K562 (cell line): ENCODE measurements around the gene WASF2. TPM values are rescaled to one million over a fixed set of nuclear protein-coding genes. Genes with fewer than 3 reads are reported as not detected.

Experiments
- ATAC-seq: fragments of 200-7000 bp; cut with Tn5 transposase; 3 replicates; pipeline ENCODE4 v1.9.1; 2020; ENCODE audit warnings: moderate library complexity
- BruUV-seq: library from RNA; stranded (reverse); fragments of 400-500 nt; replicated peaks from 2 replicates; lab custom pipeline; 2021; lab: Mats Ljungman, UMichigan
- CTCF ChIA-PET: fragments of 300-600 bp; formaldehyde crosslinking; extraction: SDS; loops from one replicate; lab custom pipeline; 2021; ENCODE audit warnings: low intra/inter-chr PET ratio; lab: Yijun Ruan, JAX
- POLR2A ChIA-PET: fragments of 300-600, 350-650 bp; sonication (Branson Sonifier 250); formaldehyde crosslinking; extraction: SDS; loops from one replicate; lab custom pipeline; 2021; ENCODE audit warnings: antibody characterized with exemption, inconsistent platforms; lab: Yijun Ruan, JAX
- DNase-seq, 4 experiments: peaks; one replicate each; pipeline versions ENCODE4 v3.0.0 to v3.0.0-alpha.2; 2011 to 2018; ENCODE audit warnings: low spot score in 3 of 4, mixed read lengths in 3 of 4; ENCODE audit errors: extremely low read depth in 1 of 4
- FAIRE-seq: peaks from 2 replicates; lab custom pipeline; 2011; peaks lifted over from hg19 to GRCh38; lab: Jason Lieb, UNC
- H2AFZ ChIP-seq: 2 replicates; pipeline ENCODE4 v1.6.0; 2011; ENCODE audit warnings: low read depth, low read length, control low read depth, inconsistent platforms
- H3K27ac ChIP-seq: fragments of 200-600 bp; 3 replicates; pipeline ENCODE4 v1.8.0; 2011; ENCODE audit warnings: low read depth, mild to moderate bottlenecking, control low read depth, inconsistent platforms, low read length, moderate library complexity, mixed read lengths; ENCODE audit errors: extremely low read depth
- H3K27me3 ChIP-seq, 2 experiments: fragments of 300-600 bp in 1 of 2; 2 replicates in 1 of 2; 3 replicates in 1 of 2; pipeline versions ENCODE4 v1.6.0 to v1.8.0; 2011; ENCODE audit warnings: inconsistent platforms in 2 of 2, low read length in 2 of 2, mild to moderate bottlenecking in 1 of 2, mixed read lengths in 1 of 2, moderate library complexity in 1 of 2; ENCODE audit not compliant: control insufficient read depth in 2 of 2, insufficient read depth in 2 of 2
- H3K36me3 ChIP-seq: fragments of 300-600 bp; 3 replicates; pipeline ENCODE4 v1.8.0; 2011; ENCODE audit warnings: mild to moderate bottlenecking, low read length, inconsistent platforms; ENCODE audit not compliant: control insufficient read depth, insufficient read depth
- H3K4me1 ChIP-seq, 2 experiments: fragments of 200-600 bp in 1 of 2; replicated peaks in 1 of 2; 2 replicates in 1 of 2; 3 replicates in 1 of 2; pipeline versions ENCODE4 v1.5.1 to v1.8.0; 2011; ENCODE audit warnings: inconsistent platforms in 2 of 2, low read length in 2 of 2, mild to moderate bottlenecking in 1 of 2, mixed read lengths in 1 of 2, moderate library complexity in 1 of 2; ENCODE audit not compliant: control insufficient read depth in 2 of 2, insufficient read depth in 2 of 2
- H3K4me2 ChIP-seq: 2 replicates; pipeline ENCODE4 v1.6.1; 2011; ENCODE audit warnings: low read length, control low read depth, inconsistent platforms, mixed read lengths; ENCODE audit not compliant: insufficient read depth
- H3K4me3 ChIP-seq: fragments of 200-600 bp; sonication (generic), shearing (Covaris generic); 2 replicates; pipeline ENCODE4 v1.5.1; 2016; ENCODE audit warnings: control low read depth, inconsistent platforms
- H3K79me2 ChIP-seq: fragments of 200-600 bp; 3 replicates; pipeline ENCODE4 v1.8.0; 2011; ENCODE audit warnings: low read length, inconsistent platforms; ENCODE audit not compliant: control insufficient read depth, insufficient read depth
- H3K9ac ChIP-seq, 2 experiments: 2 replicates each; pipeline versions ENCODE4 v1.6.0 to v1.6.1; 2011; ENCODE audit warnings: low read depth in 2 of 2, low read length in 2 of 2, control low read depth in 1 of 2, inconsistent platforms in 1 of 2, mild to moderate bottlenecking in 1 of 2, mixed read lengths in 1 of 2; ENCODE audit not compliant: insufficient read depth in 1 of 2
- H3K9me1 ChIP-seq: one replicate; pipeline ENCODE4 v1.6.0; 2011; ENCODE audit warnings: inconsistent platforms, mild to moderate bottlenecking, low read length, moderate library complexity; ENCODE audit not compliant: control insufficient read depth, insufficient read depth
- H3K9me3 ChIP-seq: replicated peaks from 2 replicates; pipeline ENCODE4 v1.5.1; 2011; ENCODE audit warnings: low read depth, low read length, inconsistent platforms; ENCODE audit not compliant: control insufficient read depth, insufficient read depth
- H4K20me1 ChIP-seq: replicated peaks from 2 replicates; pipeline ENCODE4 v1.6.1; 2011; ENCODE audit warnings: low read length, inconsistent platforms, mixed read lengths; ENCODE audit not compliant: control insufficient read depth, insufficient read depth
- HNRNPL ChIP-seq: fragments of 200-400 bp; formaldehyde crosslinking; IDR thresholded peaks from 2 replicates; pipeline ENCODE4 v1.6.1; 2017; ENCODE audit warnings: low read depth, mild to moderate bottlenecking, low read length
- MBD2 ChIP-seq: sonication (generic); IDR thresholded peaks from 2 replicates; pipeline ENCODE4 v1.6.1; 2016; ENCODE audit warnings: low read depth, borderline replicate concordance
- SPI1 ChIP-seq: IDR thresholded peaks from 2 replicates; pipeline ENCODE4 v1.6.1; 2011; ENCODE audit warnings: low read depth, low read length, control low read depth, borderline replicate concordance
- ZNF445 ChIP-seq: fragments of 250-450 bp; sonication (Bioruptor Pico); IDR thresholded peaks from 2 replicates; pipeline ENCODE4 v1.4.0; 2020; ENCODE audit warnings: low read depth, mild to moderate bottlenecking, moderate library complexity
- ZNF75A ChIP-seq: fragments of 450-650 bp; formaldehyde crosslinking; IDR thresholded peaks from 2 replicates; pipeline ENCODE4 v1.4.0; 2020; ENCODE audit warnings: mild to moderate bottlenecking
- WGBS: fragments of 100-300 bp; shearing (Covaris generic); methylation state at CpG from one replicate; pipeline ENCODE4 v1.1.6; 2016; ENCODE audit warnings: low coverage, mixed read lengths; ENCODE audit not compliant: insufficient coverage; ENCODE audit errors: missing lambda C conversion rate; 5-methylcytosine and 5-hydroxymethylcytosine counted together
- in situ Hi-C: fragments of 300-500 bp; cut with MboI; formaldehyde crosslinking; loops from 4 replicates; pipeline ENCODE4 v1.15.0; 2018; ENCODE audit warnings: inconsistent platforms, mixed read lengths
- intact Hi-C: fragments of 100-400 bp; cut with micrococcal nuclease; formaldehyde crosslinking; loops from 2 replicates; pipeline ENCODE4 v1.14.2; 2022
- polyA plus RNA-seq, 8 experiments: library from polyadenylated mRNA; depleted of rRNA in 4 of 8; stranded (reverse) in 5 of 8; unstranded in 3 of 8; fragments of >200 nt; fragmentation: Nextera tagmentation in 2 of 8; fragmentation: Illumina TruSeq in 1 of 8; extraction: Ambion mirVana in 2 of 8; extraction: Trizol in 1 of 8; gene quantifications; 2 replicates each; pipeline versions ENCODE4 v1.2.1 to v1.2.3, GENCODE V29; 2011 to 2014; ENCODE audit warnings: inconsistent platforms in 1 of 8, missing spikeins in 1 of 8
- total RNA-seq, 7 experiments: library from RNA; depleted of rRNA in 6 of 7; stranded (reverse); fragments of >200 nt in 6 of 7; fragmentation: Illumina TruSeq in 2 of 7; extraction: Trizol in 2 of 7; gene quantifications; 2 replicates each; pipeline versions ENCODE4 v1.2.1 to v1.2.3, GENCODE V29; 2011 to 2021; ENCODE audit warnings: low replicate concordance in 1 of 7
- TF ChIP-seq, protein P1 (sequence below): sonication (generic); formaldehyde crosslinking; IDR thresholded peaks from 2 replicates; pipeline ENCODE4 v1.8.0; 2022; ENCODE audit warnings: mild to moderate bottlenecking, missing genetic modification reagents, borderline replicate concordance
- TF ChIP-seq, protein P2 (sequence below): sonication (generic); formaldehyde crosslinking; IDR thresholded peaks from 2 replicates; pipeline ENCODE4 v1.8.0; 2022; ENCODE audit warnings: missing genetic modification reagents, mild to moderate bottlenecking, borderline replicate concordance
- TF ChIP-seq, protein P3 (sequence below): conservative IDR thresholded peaks from 2 replicates; pipeline ENCODE4 v1.6.1; 2011; ENCODE audit warnings: low read depth, mild to moderate bottlenecking, low read length; ENCODE audit not compliant: control insufficient read depth
- TF ChIP-seq, protein P4 (sequence below): sonication (generic); formaldehyde crosslinking; IDR thresholded peaks from 2 replicates; pipeline ENCODE4 v1.8.0; 2022; ENCODE audit warnings: missing genetic modification reagents, mild to moderate bottlenecking, moderate library complexity, borderline replicate concordance
- TF ChIP-seq, protein P5 (sequence below): IDR thresholded peaks from 2 replicates; pipeline ENCODE4 v1.6.1; 2016; ENCODE audit warnings: missing genetic modification characterization, missing compliant biosample characterization
- TF ChIP-seq, protein P6 (sequence below): IDR thresholded peaks from 3 replicates; pipeline ENCODE4 v1.6.1; 2011; ENCODE audit warnings: borderline replicate concordance, mild to moderate bottlenecking; ENCODE audit not compliant: insufficient read length, insufficient read depth

The WASF2 gene
- total and polyA plus RNA-seq, 9 of the 15 experiments (the other 6 are each of a cell fraction or from before 2014, with no cell fraction given), result 8.2 to 163 (median 31.2) TPM

DNA sequence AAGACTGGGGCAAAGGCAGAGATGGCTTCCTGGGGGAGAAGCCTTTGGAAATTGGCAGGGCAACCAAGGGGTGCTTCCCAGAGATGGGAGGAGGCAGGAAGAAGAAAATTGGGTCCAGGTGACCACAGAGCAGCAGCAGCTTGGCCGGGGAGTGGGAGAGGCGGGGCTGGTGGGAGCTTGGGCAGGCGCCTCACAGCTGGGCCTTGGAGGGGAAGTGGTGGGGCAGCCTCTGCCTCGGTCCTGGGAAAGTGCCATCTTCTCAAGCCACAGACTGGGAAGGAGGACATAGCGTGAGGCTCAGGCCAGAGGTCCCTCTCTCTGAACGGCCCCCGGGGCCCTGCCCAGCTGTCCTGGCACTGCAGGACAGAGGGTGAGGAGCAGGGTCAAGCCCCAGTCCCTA lies 24.0 kb upstream of the WASF2 start:
- no peak overlapping the region for H3K4me3 ChIP-seq
- CTCF ChIA-PET, result no interaction called here
- FAIRE-seq, result no peak
- no peaks in the 10 kb centered on the region for H3K27me3 ChIP-seq
- H3K36me3 ChIP-seq, result no peaks in the 10 kb centered on the region
- no peaks in the 10 kb centered on the region for H3K9me3 ChIP-seq
- intact Hi-C loops, result no loop called here
- in situ Hi-C loops, result no loop called here
- 70% methylated on average over 6 of the region's 7 CpGs for WGBS
- no peaks in the 10 kb centered on the region for H3K79me2 ChIP-seq
- peak overlapping the region; percentile 33 to 85; a peak in 3 of 4 replicates for H3K9ac ChIP-seq
- H3K4me2 ChIP-seq, result no peak overlapping the region; the same call in 1 of the 2 replicates
- H4K20me1 ChIP-seq, result no peaks in the 10 kb centered on the region
- peak overlapping the region; percentile 82 for H2AFZ ChIP-seq
- DNase-seq, result no peak
- peak; percentile 28 for ATAC-seq
- peaks cover 34 to 41% of the 10 kb centered on the region in 2 experiments for H3K4me1 ChIP-seq
- POLR2A ChIA-PET, result interaction anchor here (1.6 to 1.8 kb wide), 3 partner anchors 10 to 24 kb away, joined by 6 to 9 read pairs (median 7); partner anchors contain the start of gene WASF2
- H3K27ac ChIP-seq, result peak overlapping the region; percentile 53; the same call in 2 of the 3 replicates
- H3K9me1 ChIP-seq, result peaks cover 4% of the 10 kb centered on the region
- no TSS peak for BruUV-seq
- TF ChIP-seq, protein P1, sequence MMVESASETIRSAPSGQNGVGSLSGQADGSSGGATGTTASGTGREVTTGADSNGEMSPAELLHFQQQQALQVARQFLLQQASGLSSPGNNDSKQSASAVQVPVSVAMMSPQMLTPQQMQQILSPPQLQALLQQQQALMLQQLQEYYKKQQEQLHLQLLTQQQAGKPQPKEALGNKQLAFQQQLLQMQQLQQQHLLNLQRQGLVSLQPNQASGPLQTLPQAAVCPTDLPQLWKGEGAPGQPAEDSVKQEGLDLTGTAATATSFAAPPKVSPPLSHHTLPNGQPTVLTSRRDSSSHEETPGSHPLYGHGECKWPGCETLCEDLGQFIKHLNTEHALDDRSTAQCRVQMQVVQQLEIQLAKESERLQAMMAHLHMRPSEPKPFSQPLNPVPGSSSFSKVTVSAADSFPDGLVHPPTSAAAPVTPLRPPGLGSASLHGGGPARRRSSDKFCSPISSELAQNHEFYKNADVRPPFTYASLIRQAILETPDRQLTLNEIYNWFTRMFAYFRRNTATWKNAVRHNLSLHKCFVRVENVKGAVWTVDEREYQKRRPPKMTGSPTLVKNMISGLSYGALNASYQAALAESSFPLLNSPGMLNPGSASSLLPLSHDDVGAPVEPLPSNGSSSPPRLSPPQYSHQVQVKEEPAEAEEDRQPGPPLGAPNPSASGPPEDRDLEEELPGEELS (CRISPR knock-in tag), result no peak
- TF ChIP-seq, protein P2, sequence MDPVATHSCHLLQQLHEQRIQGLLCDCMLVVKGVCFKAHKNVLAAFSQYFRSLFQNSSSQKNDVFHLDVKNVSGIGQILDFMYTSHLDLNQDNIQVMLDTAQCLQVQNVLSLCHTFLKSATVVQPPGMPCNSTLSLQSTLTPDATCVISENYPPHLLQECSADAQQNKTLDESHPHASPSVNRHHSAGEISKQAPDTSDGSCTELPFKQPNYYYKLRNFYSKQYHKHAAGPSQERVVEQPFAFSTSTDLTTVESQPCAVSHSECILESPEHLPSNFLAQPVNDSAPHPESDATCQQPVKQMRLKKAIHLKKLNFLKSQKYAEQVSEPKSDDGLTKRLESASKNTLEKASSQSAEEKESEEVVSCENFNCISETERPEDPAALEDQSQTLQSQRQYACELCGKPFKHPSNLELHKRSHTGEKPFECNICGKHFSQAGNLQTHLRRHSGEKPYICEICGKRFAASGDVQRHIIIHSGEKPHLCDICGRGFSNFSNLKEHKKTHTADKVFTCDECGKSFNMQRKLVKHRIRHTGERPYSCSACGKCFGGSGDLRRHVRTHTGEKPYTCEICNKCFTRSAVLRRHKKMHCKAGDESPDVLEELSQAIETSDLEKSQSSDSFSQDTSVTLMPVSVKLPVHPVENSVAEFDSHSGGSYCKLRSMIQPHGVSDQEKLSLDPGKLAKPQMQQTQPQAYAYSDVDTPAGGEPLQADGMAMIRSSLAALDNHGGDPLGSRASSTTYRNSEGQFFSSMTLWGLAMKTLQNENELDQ, result no peak
- TF ChIP-seq HNRNPL (peak; percentile 27; the same call in 1 of the 2 replicates), SPI1 (peak; percentile 51; the same call in 1 of the 2 replicates), MBD2 (no peak), ZNF75A (CRISPR knock-in tag) (no peak), ZNF445 (CRISPR knock-in tag) (no peak)
- TF ChIP-seq, protein P3, sequence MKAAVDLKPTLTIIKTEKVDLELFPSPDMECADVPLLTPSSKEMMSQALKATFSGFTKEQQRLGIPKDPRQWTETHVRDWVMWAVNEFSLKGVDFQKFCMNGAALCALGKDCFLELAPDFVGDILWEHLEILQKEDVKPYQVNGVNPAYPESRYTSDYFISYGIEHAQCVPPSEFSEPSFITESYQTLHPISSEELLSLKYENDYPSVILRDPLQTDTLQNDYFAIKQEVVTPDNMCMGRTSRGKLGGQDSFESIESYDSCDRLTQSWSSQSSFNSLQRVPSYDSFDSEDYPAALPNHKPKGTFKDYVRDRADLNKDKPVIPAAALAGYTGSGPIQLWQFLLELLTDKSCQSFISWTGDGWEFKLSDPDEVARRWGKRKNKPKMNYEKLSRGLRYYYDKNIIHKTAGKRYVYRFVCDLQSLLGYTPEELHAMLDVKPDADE, result 0 out of 2 replicates have a peak, but pooled peaks have one; percentile 23
- TF ChIP-seq, protein P4, sequence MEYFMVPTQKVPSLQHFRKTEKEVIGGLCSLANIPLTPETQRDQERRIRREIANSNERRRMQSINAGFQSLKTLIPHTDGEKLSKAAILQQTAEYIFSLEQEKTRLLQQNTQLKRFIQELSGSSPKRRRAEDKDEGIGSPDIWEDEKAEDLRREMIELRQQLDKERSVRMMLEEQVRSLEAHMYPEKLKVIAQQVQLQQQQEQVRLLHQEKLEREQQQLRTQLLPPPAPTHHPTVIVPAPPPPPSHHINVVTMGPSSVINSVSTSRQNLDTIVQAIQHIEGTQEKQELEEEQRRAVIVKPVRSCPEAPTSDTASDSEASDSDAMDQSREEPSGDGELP (CRISPR knock-in tag), result peak; percentile 53; the same call in 1 of the 2 replicates
- TF ChIP-seq, protein P5, sequence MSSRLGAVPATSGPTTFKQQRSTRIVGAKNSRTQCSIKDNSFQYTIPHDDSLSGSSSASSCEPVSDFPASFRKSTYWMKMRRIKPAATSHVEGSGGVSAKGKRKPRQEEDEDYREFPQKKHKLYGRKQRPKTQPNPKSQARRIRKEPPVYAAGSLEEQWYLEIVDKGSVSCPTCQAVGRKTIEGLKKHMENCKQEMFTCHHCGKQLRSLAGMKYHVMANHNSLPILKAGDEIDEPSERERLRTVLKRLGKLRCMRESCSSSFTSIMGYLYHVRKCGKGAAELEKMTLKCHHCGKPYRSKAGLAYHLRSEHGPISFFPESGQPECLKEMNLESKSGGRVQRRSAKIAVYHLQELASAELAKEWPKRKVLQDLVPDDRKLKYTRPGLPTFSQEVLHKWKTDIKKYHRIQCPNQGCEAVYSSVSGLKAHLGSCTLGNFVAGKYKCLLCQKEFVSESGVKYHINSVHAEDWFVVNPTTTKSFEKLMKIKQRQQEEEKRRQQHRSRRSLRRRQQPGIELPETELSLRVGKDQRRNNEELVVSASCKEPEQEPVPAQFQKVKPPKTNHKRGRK (tag), result no peak
- TF ChIP-seq, protein P6, sequence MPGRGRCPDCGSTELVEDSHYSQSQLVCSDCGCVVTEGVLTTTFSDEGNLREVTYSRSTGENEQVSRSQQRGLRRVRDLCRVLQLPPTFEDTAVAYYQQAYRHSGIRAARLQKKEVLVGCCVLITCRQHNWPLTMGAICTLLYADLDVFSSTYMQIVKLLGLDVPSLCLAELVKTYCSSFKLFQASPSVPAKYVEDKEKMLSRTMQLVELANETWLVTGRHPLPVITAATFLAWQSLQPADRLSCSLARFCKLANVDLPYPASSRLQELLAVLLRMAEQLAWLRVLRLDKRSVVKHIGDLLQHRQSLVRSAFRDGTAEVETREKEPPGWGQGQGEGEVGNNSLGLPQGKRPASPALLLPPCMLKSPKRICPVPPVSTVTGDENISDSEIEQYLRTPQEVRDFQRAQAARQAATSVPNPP, result no peak
